Left lung (tissue), 10 donors: ENCODE measurements around the gene CHRD. TPM values are rescaled to one million over a fixed set of nuclear protein-coding genes. Genes with fewer than 3 reads are reported as not detected.

ENCODE experiments used
- ATAC-seq: fragments of 200-7000 bp; cut with Tn5 transposase; one replicate; pipeline ENCODE4 v1.9.1; 2020; ENCODE audit warnings: moderate library complexity
- DNase-seq, 4 donors: peaks; one replicate each; pipeline ENCODE4 v3.0.0-alpha.2; 2013 to 2020
- H3K27ac ChIP-seq, 2 donors: fragments of 200-600 bp; sonication (generic) in 1 of 2; one replicate each; pipeline versions ENCODE4 v1.5.0 to v1.8.0; 2020 to 2021
- H3K27me3 ChIP-seq, 2 donors: fragments of 200-600 bp; sonication (generic) in 1 of 2; one replicate each; pipeline versions ENCODE4 v1.5.0 to v1.8.0; 2020 to 2021
- H3K36me3 ChIP-seq, 2 donors: fragments of 200-600 bp; sonication (generic) in 1 of 2; one replicate each; pipeline versions ENCODE4 v1.5.0 to v1.8.0; 2020 to 2021
- H3K4me1 ChIP-seq, 2 donors: fragments of 200-600 bp; one replicate each; pipeline ENCODE4 v1.8.0; 2021
- H3K4me3 ChIP-seq, 2 donors: fragments of 200-600 bp; sonication (generic) in 1 of 2; one replicate each; pipeline versions ENCODE4 v1.5.0 to v1.8.0; 2020 to 2021; ENCODE audit warnings: mild to moderate bottlenecking in 1 of 2
- H3K9me3 ChIP-seq, 2 donors: fragments of 200-600 bp; sonication (generic) in 1 of 2; one replicate each; pipeline versions ENCODE4 v1.5.0 to v1.8.0; 2020 to 2021
- intact Hi-C, 2 donors: fragments of 100-400 bp; cut with DNase I; formaldehyde crosslinking; loops; one replicate each; pipeline versions ENCODE4 v1.11.2 to v1.14.2; 2022
- polyA plus RNA-seq, 6 donors: library from polyadenylated mRNA; unstranded; fragments of 120-200 nt; gene quantifications; one replicate each; pipeline ENCODE4 v1.2.1, GENCODE V29; 2013; ENCODE audit not compliant: insufficient read length in 6 of 6
- total RNA-seq, 2 donors: library from RNA; stranded (reverse); fragmentation: NEBNext Ultra II Directional; extraction: Animal tissue kit (Norgen Biotek cat#: 25700); gene quantifications; one replicate each; pipeline ENCODE4 v1.2.1, GENCODE V29; 2021
- TF ChIP-seq, protein P1 (sequence below), 2 donors: fragments of 200-600 bp; sonication (generic) in 1 of 2; IDR thresholded peaks; one replicate each; pipeline versions ENCODE4 v1.5.0 to v1.8.0; 2021; ENCODE audit warnings: antibody characterized with exemption in 2 of 2
- donor health status: DM: no; HTN: yes; CAD: no.
- donor health status: DM: no; HTN: no; CAD: no.

Gene CHRD
- total and polyA plus RNA-seq, 8 donors: 5.6 to 19.0 (median 13.2) TPM

- no peaks in the 10 kb centered on the region for H3K36me3 ChIP-seq
- intact Hi-C loops: no loop called here
- DNase-seq (no peak), ATAC-seq (no peak)
- H3K4me3 ChIP-seq: no peak overlapping the region
- H3K9me3 ChIP-seq: no peaks in the 10 kb centered on the region
- peaks cover 16 to 71% of the 10 kb centered on the region in 2 donors for H3K27me3 ChIP-seq
- H3K27ac ChIP-seq: no peak overlapping the region
- TF ChIP-seq, protein P1, sequence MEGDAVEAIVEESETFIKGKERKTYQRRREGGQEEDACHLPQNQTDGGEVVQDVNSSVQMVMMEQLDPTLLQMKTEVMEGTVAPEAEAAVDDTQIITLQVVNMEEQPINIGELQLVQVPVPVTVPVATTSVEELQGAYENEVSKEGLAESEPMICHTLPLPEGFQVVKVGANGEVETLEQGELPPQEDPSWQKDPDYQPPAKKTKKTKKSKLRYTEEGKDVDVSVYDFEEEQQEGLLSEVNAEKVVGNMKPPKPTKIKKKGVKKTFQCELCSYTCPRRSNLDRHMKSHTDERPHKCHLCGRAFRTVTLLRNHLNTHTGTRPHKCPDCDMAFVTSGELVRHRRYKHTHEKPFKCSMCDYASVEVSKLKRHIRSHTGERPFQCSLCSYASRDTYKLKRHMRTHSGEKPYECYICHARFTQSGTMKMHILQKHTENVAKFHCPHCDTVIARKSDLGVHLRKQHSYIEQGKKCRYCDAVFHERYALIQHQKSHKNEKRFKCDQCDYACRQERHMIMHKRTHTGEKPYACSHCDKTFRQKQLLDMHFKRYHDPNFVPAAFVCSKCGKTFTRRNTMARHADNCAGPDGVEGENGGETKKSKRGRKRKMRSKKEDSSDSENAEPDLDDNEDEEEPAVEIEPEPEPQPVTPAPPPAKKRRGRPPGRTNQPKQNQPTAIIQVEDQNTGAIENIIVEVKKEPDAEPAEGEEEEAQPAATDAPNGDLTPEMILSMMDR (IDR thresholded peaks at IDR 0.05): no peak
- H3K4me1 ChIP-seq: peaks cover 11 to 23% of the 10 kb centered on the region in 2 donors
These were observed 2.6 kb downstream of the CHRD start for GRCh38 chr3:184382326-184383032.

GRCh38 chr3:184383033-184383740, 3.3 kb downstream of the CHRD start:
- Histone ChIP-seq H3K4me3 (no peak overlapping the region), H3K4me1 (peaks cover 11 to 18% of the 10 kb centered on the region in 2 donors), H3K36me3 (no peaks in the 10 kb centered on the region), H3K27me3 (peaks cover 16 to 64% of the 10 kb centered on the region in 2 donors), H3K27ac (no peak overlapping the region), H3K9me3 (no peaks in the 10 kb centered on the region)
- no peak for DNase-seq
- TF ChIP-seq, protein P1 (IDR thresholded peaks at IDR 0.05): no peak
- ATAC-seq: no peak
- intact Hi-C loops: no loop called here

GRCh38 chr3:184384342-184384741, 4.5 kb downstream of the CHRD start:
- Histone ChIP-seq H3K4me1 (peaks cover 11 to 18% of the 10 kb centered on the region in 2 donors), H3K4me3 (no peak overlapping the region), H3K27ac (no peak overlapping the region), H3K36me3 (no peaks in the 10 kb centered on the region), H3K9me3 (no peaks in the 10 kb centered on the region), H3K27me3 (peaks cover 16 to 61% of the 10 kb centered on the region in 2 donors)
- TF ChIP-seq, protein P1 (IDR thresholded peaks at IDR 0.05): no peak
- intact Hi-C loops: no loop called here
- ATAC-seq (no peak), DNase-seq (no peak)

DNA sequence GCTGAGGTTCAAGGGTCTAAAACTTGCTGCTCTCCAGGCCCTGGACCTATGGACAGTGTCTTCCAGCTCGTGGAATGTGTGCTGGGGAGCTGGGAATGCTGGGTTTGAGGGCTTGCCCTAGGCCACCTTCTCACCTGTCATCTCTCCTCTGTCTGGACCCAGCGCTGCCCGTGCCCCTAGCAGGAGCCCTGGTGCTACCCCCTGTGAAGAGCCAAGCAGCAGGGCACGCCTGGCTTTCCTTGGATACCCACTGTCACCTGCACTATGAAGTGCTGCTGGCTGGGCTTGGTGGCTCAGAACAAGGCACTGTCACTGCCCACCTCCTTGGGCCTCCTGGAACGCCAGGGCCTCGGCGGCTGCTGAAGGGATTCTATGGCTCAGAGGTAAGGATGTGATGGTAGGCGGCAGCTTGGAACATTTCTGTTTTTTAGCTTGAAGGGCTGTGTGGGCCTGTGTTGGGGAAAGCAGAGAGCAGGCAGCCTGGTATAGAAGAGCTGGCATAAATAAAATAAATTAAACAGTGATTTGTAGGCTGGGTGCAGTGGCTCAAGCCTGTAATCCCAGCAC, 5.1 kb downstream of the CHRD start:
- DNase-seq (no peak), ATAC-seq (no peak)
- intact Hi-C loops: no loop called here

More for the DNA sequence above, 5.1 kb downstream of the CHRD start:
- H3K36me3 ChIP-seq: no peaks in the 10 kb centered on the region
- TF ChIP-seq, protein P1 (IDR thresholded peaks at IDR 0.05): no peak
- peaks cover 16 to 57% of the 10 kb centered on the region in 2 donors for H3K27me3 ChIP-seq
- H3K4me3 ChIP-seq: no peak overlapping the region
- peaks cover 11 to 18% of the 10 kb centered on the region in 2 donors for H3K4me1 ChIP-seq
- H3K27ac ChIP-seq: no peak overlapping the region
- H3K9me3 ChIP-seq: no peaks in the 10 kb centered on the region
